ENCODE results near the gene CD52. TPM values are rescaled to one million over a fixed set of nuclear protein-coding genes. Genes with fewer than 3 reads are reported as not detected.

Gene CD52
- total and polyA plus RNA-seq, 2 of the 13 experiments (the other 11 are each of a cell fraction or from before 2014, with no cell fraction given): 0.32 TPM; not detected in 1

DNA sequence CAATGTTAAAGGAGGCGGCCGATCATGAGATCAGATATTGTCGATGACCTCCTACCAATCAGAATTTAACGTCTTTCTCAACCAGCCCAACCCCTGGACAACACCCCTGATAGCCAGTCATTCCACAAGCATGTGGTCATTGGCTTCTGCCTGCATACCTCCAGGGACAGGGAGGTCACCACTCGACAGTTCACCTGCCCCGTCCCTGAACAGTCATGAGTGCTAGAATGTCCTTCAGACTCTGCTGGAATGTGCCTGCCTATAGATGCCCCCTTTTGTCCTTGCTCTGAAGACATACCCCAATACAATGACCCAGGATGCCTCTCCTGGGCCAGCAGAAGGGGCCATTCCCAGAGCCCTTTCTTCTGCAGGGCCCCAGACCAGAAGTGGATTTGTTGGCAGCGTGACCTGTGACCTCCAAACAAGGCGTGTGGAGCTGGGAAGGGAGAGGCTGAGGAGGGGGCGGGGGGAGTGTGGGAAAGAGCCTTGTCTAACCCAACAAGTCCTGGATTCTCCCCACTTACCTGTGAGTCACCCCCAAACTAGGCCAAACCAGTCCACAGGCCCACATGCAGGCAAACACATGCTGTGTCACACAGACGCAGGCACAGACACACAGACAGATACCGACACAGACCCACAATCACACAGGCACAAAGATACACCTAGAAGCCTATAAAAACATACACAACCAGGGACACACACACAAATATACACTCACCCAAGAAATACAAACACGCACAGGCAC, 34.0 kb downstream of the CD52 start (continued):
- TF ChIP-seq, protein P1, sequence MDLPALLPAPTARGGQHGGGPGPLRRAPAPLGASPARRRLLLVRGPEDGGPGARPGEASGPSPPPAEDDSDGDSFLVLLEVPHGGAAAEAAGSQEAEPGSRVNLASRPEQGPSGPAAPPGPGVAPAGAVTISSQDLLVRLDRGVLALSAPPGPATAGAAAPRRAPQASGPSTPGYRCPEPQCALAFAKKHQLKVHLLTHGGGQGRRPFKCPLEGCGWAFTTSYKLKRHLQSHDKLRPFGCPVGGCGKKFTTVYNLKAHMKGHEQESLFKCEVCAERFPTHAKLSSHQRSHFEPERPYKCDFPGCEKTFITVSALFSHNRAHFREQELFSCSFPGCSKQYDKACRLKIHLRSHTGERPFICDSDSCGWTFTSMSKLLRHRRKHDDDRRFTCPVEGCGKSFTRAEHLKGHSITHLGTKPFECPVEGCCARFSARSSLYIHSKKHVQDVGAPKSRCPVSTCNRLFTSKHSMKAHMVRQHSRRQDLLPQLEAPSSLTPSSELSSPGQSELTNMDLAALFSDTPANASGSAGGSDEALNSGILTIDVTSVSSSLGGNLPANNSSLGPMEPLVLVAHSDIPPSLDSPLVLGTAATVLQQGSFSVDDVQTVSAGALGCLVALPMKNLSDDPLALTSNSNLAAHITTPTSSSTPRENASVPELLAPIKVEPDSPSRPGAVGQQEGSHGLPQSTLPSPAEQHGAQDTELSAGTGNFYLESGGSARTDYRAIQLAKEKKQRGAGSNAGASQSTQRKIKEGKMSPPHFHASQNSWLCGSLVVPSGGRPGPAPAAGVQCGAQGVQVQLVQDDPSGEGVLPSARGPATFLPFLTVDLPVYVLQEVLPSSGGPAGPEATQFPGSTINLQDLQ (CRISPR knock-in tag; IDR thresholded peaks at IDR 0.05): no peak
- TF ChIP-seq CEBPG (CRISPR knock-in tag; IDR thresholded peaks at IDR 0.05) (peak; percentile 58), ZNF225 (CRISPR knock-in tag; IDR thresholded peaks at IDR 0.05) (no peak), ZNF331 (CRISPR knock-in tag; IDR thresholded peaks at IDR 0.05) (no peak), ZNF230 (CRISPR knock-in tag; IDR thresholded peaks at IDR 0.05) (no peak), MAFF (IDR thresholded peaks at IDR 0.05; ENCODE audit: low read depth, low read length) (no peak), ZNF597 (CRISPR knock-in tag; IDR thresholded peaks at IDR 0.05) (no peak), NCOA5 (CRISPR knock-in tag; IDR thresholded peaks at IDR 0.05) (no peak), SPEN (CRISPR knock-in tag; IDR thresholded peaks at IDR 0.05; ENCODE audit: low read depth) (peak; percentile 61; the same call in 1 of the 2 replicates), MXD4 (CRISPR knock-in tag; IDR thresholded peaks at IDR 0.05) (0 out of 2 replicates have a peak, but pooled peaks have one; percentile 18), PAWR (CRISPR knock-in tag; IDR thresholded peaks at IDR 0.05; ENCODE audit: borderline replicate concordance) (no peak), RBM22 (optimal IDR thresholded peaks at IDR 0.05; ENCODE audit: low read length) (peak; percentile 59), ZNF784 (CRISPR knock-in tag; IDR thresholded peaks at IDR 0.05; ENCODE audit: borderline replicate concordance) (no peak), IKZF1 (IDR thresholded peaks at IDR 0.05) (no peak), KMT2B (CRISPR knock-in tag; IDR thresholded peaks at IDR 0.05) (0 out of 2 replicates have a peak, but pooled peaks have one; percentile 5), HDAC6 (IDR thresholded peaks at IDR 0.05; ENCODE audit: low read depth, low read length) (no peak), BRF2 (CRISPR knock-in tag; IDR thresholded peaks at IDR 0.05) (no peak), ZNF17 (CRISPR knock-in tag; IDR thresholded peaks at IDR 0.05) (peak; percentile 65; the same call in 1 of the 2 replicates), XRCC5 (optimal IDR thresholded peaks at IDR 0.05; ENCODE audit: low read length) (no peak), KDM2A (CRISPR knock-in tag; IDR thresholded peaks at IDR 0.05; ENCODE audit: borderline replicate concordance, low read depth) (peak; percentile 24; the same call in 1 of the 2 replicates), SNAPC2 (CRISPR knock-in tag; IDR thresholded peaks at IDR 0.05) (no peak)
- TF ChIP-seq, protein P2, sequence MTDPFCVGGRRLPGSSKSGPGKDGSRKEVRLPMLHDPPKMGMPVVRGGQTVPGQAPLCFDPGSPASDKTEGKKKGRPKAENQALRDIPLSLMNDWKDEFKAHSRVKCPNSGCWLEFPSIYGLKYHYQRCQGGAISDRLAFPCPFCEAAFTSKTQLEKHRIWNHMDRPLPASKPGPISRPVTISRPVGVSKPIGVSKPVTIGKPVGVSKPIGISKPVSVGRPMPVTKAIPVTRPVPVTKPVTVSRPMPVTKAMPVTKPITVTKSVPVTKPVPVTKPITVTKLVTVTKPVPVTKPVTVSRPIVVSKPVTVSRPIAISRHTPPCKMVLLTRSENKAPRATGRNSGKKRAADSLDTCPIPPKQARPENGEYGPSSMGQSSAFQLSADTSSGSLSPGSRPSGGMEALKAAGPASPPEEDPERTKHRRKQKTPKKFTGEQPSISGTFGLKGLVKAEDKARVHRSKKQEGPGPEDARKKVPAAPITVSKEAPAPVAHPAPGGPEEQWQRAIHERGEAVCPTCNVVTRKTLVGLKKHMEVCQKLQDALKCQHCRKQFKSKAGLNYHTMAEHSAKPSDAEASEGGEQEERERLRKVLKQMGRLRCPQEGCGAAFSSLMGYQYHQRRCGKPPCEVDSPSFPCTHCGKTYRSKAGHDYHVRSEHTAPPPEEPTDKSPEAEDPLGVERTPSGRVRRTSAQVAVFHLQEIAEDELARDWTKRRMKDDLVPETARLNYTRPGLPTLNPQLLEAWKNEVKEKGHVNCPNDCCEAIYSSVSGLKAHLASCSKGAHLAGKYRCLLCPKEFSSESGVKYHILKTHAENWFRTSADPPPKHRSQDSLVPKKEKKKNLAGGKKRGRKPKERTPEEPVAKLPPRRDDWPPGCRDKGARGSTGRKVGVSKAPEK (CRISPR knock-in tag; IDR thresholded peaks at IDR 0.05; ENCODE audit: borderline replicate concordance): no peak

All from HepG2 (cell line).